Measurements from ENCODE around the gene PKHD1.

The PKHD1 gene

DNA sequence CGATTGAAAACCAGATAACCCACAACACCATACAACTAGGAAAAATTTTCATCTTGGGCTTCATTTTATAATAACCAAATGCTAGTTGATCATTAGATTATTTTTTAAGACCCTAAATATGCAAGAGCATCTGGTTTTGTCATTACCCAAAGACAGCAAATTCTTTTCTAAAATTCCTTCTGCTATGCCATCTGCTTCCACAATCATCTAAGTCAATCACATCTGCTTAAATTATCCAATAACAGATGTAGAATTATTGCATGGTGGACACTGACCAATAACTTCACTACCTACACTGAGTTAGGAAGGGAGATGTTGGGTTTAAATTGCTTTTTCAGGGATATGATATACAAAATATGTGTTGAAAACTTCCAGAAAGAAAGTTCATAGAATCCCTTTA lies 41.9 kb downstream of the PKHD1 start:
- DNase-seq, result no peak

GRCh38 chr6:52045033-52045432 lies 42.4 kb downstream of the PKHD1 start:
- DNase-seq, result no peak

DNA sequence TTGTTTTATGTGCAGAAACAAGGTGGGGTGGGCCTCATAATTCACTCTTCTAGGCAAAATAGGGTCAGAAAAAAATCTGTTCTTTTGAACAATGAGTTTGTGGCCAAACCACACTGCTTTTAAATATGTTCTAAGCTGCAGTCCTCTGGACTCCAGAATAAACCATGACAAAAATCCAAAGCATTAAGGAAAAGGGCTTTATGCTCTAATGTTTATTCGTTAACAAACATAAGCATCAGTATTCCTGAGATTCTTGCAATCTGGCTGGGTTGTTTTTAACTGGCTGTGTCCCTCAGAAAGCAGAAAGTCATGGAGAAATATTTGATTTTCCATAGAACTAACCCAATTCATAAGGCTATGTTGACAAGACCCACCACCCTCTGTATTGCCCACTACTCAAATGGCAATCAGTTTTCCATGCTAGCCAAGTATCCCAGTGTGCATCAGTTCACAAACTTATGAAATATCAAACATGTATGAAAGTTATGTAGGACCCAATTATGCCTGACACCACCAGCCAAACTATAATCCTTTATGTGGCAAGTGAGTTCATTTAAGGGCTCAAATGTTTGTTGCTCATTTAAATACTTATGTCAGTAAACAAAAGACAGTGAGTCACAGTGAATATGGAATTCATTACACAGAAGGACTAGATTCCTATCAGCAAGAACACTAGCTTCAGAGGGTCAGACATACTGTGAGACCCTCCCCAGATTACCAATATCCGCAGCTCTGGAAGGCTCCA lies 45.1 kb downstream of the PKHD1 start:
- no peak for DNase-seq

GRCh38 chr6:52041134-52041533 lies 46.3 kb downstream of the PKHD1 start:
- DNase-seq, result no peak

DNA sequence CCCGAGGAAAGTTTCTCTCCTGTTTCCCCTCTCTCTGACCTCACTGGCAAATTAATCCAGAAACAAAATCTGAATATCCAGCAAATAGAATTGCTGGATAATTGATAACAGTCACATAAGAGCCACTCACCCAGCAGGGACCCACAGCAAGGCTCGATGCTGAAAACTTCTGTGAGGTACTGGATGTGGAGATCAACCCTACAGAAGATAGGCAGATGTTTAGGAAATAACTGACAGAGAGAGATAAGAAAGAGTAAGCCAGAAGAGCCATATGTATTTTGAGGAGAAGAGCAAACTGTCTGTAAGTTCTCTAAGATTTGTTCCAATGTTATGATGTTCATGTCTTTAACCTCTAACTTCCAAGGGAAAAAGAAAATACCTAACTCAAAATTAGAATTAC lies 59.7 kb downstream of the PKHD1 start:
- no peak for DNase-seq

DNA sequence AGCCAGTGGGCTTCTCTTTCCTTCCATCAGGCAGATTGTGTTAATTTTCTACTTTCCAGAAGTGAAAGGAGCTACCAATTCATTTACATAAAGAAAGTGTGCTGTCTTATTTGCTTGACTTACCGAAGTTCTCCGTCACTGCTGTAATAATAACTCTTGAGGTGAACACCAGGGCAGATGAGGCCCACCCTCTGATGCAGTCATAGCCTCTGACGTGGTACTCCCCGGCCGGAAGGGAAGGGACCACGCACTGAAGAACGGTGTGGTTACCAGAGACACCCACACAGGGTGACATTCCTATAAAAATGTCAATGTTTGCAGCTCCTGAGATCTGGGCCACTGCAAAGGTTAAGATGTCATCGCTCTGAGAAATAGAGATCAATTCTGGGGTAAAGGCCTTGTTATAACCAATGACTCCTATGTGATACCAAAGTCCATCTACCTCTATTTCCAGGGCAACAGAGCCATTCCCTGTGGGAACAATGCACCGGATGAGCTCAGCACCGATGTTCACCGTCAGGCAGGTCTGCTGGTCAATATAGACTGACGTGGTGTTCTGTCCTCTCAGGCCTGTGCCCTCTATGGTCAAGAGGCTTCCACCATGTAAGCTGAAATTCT lies 62.9 kb downstream of the PKHD1 start:
- no peak for DNase-seq

DNA sequence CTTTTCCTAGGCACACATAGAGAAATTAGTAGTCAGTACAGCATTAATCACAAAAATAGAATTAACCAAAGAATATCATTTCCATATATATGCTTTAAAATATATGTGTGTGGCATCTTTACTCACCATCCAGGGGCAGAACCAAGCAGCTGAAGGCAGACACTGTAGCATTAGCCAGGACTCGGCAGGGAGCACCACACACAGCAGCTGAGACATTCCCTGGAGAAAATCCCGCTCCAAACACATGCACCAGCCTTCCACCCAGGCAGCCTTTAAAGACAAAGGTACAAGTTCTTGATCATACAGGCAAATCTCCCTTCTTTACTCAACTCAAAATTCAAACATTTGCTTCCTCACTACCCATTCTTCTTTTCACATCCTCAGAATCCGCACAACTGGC lies 64.7 kb downstream of the PKHD1 start:
- DNase-seq, result no peak

DNA sequence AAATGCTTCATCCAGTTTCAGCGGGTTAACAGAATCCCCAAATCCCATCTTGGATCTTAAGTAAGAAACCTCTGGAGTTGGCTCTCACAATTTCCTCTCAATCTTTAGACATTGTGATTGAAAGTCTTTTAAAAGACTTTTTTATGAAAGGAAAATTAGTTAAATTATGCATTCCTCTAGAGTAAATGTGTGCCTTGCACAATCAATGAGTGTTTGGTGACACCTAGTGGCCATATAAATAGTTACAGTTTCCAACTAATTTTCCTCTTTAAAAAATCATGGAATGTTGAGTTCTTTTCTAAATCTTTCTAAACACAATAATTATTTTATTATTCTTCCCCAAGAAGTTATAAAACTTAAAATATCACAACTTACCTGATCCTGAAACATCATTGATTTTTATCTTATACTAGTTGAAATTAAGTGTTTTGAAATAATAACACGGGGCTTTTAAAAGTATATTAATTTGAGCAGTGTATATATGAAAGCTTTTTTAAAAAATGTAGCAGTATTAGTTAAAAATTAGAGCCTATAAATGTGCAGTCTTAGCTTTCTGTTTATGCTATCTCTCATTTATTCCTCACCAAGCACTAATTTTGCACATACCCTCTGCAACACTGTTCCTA lies 66.4 kb downstream of the PKHD1 start:
- DNase-seq, result peak in 1 of 5 experiments; percentile 13

DNA sequence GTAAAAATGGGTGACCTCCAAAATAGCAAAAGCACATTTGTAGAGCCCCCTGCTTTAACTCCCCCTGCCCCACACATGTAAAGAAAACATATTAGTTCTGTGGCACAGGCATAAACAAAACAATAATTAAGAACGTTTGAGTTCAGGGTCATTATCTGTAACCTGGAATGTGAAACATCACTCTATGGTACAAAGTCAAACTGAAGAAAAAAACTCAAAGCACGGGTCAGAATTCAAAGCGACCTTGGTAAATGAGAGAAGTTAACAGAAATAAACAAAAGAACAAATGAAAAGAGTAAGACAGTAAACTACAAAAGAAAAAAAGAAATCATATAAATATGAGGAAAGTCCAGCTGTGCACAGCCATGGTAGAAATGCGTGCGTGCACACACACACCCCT lies 67.5 kb downstream of the PKHD1 start:
- DNase-seq, result no peak

GRCh38 chr6:52019092-52019491 lies 68.3 kb downstream of the PKHD1 start:
- DNase-seq, result no peak

DNA sequence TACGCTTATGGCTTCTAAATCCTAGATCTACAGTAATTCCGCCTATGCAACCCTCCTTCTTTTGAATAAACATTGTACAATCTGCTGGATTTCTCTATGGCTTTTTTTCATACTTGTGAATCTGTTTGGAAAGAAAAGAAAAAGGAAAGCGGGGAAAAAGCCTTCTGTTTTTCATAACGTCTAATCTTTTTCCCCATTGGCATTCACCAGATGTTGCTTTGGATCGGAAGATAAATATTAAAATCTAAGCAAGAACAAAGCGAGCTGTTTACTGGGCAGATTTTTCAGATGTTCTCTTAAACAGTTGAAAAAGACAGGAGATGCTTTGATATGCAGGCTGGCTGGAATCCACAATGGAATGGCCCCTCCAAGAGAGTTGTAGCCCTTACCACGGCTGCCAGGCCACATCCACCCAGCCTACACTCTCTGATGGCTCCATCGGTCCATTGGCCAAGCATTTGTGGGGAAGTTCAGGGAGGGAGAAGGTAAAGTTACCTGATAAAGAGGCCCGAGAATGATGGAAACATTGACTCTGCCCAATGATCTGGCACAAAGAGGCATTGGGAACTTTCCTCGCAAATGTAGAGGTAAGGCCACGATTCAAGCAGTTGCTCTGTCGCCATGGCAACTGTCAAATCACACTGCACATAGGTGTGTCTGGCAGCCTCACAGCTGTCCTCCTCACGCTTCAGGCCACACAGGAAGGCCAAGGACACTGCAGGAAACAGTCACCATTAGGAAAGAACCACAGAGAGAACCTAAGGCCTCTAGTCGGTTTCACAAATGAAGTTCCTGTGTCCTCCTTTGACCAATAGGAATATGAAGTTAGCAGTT lies 70.3 kb downstream of the PKHD1 start:
- no peak for DNase-seq

- DNase-seq, result no peak
Observed at GRCh38 chr6:52015953-52016352, 71.5 kb downstream of the PKHD1 start.

DNA sequence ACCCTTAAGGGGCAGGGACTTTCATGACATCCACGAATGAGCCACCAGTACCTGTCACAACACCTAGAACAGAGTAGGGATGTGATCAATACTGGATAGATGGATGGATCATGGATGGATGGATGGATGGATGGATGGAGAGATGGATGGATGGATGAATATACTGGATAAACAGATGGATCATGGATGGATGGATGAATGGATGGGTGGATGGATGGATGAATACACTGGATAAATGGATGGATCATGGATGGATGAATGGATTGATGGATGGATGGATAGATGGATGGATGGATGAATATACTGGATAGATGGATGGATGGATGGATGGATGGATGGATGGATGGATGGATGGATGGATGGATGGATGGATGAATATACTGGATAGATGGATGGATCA lies 73.0 kb downstream of the PKHD1 start:
- no peak for DNase-seq

GRCh38 chr6:52013035-52013434 lies 74.4 kb downstream of the PKHD1 start:
- no peak for DNase-seq

DNA sequence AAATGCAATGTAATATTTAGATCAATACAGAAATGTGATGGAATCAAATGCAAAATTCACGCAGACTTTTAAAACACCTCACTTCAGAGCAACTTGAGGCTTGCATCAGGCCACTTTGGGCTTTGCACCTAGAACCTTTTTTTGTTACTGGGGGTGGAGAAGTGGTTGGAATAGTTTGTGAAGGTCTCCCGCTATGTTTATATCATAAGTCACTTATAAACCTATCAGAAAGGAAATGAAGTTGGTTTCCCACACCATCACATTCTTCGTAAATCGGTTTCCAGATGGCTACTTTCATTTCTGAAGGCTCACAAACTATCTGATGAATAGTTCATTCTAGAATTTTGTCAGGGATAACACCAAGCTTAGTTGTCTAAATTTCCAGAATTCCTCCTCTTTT lies 74.8 kb downstream of the PKHD1 start:
- DNase-seq, result no peak

DNA sequence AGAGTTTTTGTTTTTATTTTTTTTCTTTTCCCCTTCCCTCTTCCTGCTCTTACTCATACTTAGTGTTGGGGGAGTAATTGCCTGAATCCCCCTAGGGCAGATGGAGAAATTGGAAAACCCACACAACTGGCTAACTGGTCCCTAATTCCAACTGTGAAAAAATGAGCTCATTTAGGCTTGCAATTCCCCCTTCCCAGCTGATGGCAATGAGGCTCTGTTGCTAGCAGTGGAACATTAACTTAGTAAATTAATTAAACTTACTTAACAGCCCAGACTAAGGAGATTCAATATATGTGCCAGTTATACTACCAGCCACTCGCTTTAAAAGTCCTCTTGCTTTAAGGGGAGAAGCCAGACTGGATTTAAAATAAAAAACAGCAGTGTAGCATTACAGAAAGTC lies 76.6 kb downstream of the PKHD1 start:
- no peak for DNase-seq

- no peak for DNase-seq
Observed at GRCh38 chr6:52010145-52010544, 77.3 kb downstream of the PKHD1 start.

GRCh38 chr6:52009466-52010140 lies 77.8 kb downstream of the PKHD1 start:
- no peak for DNase-seq

GRCh38 chr6:52000064-52000463 lies 87.3 kb downstream of the PKHD1 start:
- no peak for DNase-seq

DNA sequence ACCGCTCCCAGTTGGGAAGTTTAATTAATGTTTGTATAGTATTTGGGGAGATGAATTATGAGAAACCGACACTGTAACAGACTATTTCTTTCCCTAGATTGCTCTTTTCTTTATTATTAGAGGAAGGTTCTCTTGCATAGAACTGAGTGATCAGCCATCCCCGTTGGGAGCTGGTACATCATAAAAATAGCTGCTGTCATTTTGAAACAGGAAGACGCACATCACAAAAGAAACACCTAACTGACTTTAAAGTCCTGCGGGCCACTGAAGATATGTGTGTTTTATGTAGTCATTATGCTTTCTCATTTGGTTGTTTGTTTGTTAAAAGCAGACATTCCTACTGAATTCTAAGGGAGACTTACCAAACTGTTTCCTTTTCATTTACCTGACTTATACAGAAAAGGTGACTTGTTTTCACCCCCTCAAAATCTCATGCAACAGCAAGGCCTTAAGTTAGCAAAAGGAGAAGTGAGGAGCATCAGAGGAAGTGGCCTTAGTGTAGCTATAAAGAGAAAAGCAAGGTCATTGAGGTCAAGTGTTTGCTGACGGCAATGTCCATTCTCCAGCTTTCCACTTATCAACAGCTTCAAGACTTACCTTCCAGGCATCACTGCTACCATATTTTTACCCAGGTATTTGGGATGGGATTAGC lies 91.0 kb downstream of the PKHD1 start:
- DNase-seq, result peak in 1 of 5 experiments; percentile 13

DNA sequence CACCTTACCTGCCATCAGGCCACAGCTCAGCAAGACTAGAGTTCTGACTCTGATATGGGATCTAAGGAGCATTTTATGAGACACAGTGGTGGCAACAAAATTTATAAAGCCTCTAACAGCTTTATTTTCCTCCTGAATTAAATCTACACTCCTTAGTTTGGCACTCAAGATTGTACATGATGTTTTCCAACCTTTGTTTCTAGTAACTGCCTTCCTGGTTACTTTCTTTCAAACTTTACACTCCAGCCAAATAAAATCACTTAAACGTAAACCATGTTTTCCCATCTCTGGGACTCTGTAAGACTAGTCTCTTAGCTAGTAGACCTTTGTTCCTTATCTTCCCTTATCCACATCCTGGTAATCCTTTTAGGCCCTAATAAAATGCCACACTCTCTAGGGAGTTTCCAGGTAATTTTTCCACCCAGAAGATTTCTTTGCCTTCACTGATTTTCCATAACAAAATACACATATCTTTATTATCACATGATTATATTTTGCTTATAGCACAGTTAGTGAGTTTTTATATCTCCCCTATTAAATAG lies 92.1 kb downstream of the PKHD1 start:
- no peak for DNase-seq

DNA sequence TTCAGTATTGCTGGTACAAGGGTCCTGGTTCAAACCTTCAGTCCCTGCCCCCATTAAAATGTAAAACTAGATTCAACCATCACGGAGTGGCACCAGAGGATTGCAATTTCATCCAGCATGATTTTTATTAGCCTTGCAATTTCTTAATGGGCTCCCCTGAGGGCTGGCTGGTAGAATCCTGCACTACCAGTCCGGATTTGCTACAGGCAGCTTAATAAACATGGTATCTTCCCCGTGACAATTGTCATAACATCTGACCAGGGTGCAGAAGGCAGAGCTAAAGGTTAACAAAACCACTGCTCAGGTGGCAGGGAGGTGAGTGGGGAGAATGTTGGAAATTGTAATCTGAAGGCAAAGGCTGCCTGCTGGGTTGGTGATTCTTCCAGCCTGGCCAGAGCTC lies 94.5 kb downstream of the PKHD1 start:
- no peak for DNase-seq

All from T-helper 2 cell (primary cell).